GM23248 (cell line): ENCODE measurements around the gene AK6. TPM values are rescaled to one million over a fixed set of nuclear protein-coding genes. Genes with fewer than 3 reads are reported as not detected.
"Not testable (repeated sequence)": the region's sequence is repeated elsewhere in the genome, so short reads cannot be mapped to it uniquely, and the experiment has no call there.

Experiments used
- DNase-seq: peaks from one replicate; pipeline ENCODE4 v3.0.0-alpha.2; 2015
- H2AFZ ChIP-seq: fragments of 200-600 bp; sonication (generic); 2 replicates; pipeline ENCODE4 v1.6.1; 2016; ENCODE audit warnings: antibody characterized with exemption
- H3F3A ChIP-seq: fragments of 200-600 bp; sonication (generic); 2 replicates; pipeline ENCODE4 v1.6.1; 2016; ENCODE audit warnings: mild to moderate bottlenecking, antibody characterized with exemption, mixed run types; ENCODE audit not compliant: insufficient read depth
- H3K27ac ChIP-seq: fragments of 200-600 bp; sonication (generic); 2 replicates; pipeline ENCODE4 v1.5.1; 2016; ENCODE audit warnings: mild to moderate bottlenecking
- H3K27me3 ChIP-seq: fragments of 200-600 bp; sonication (generic); replicated peaks from 2 replicates; pipeline ENCODE4 v1.6.1; 2016; ENCODE audit warnings: mild to moderate bottlenecking; ENCODE audit not compliant: insufficient read depth
- H3K36me3 ChIP-seq: fragments of 200-600 bp; sonication (generic); 2 replicates; pipeline ENCODE4 v1.6.1; 2016; ENCODE audit warnings: low read depth, mild to moderate bottlenecking
- H3K4me1 ChIP-seq: fragments of 200-600 bp; sonication (generic); 2 replicates; pipeline ENCODE4 v1.6.1; 2016; ENCODE audit warnings: mild to moderate bottlenecking; ENCODE audit not compliant: insufficient read depth
- H3K4me2 ChIP-seq: fragments of 200-600 bp; sonication (generic); one replicate; pipeline ENCODE4 v1.6.1; 2016; ENCODE audit warnings: mild to moderate bottlenecking; ENCODE audit not compliant: unreplicated experiment
- H3K4me3 ChIP-seq: fragments of 200-600 bp; sonication (generic); 2 replicates; pipeline ENCODE4 v1.5.1; 2016; ENCODE audit warnings: mild to moderate bottlenecking
- H3K79me2 ChIP-seq: fragments of 200-600 bp; sonication (generic); 2 replicates; pipeline ENCODE4 v1.6.1; 2016; ENCODE audit warnings: mild to moderate bottlenecking; ENCODE audit not compliant: insufficient read depth
- H3K9ac ChIP-seq: fragments of 200-600 bp; sonication (generic); 2 replicates; pipeline ENCODE4 v1.6.1; 2016; ENCODE audit warnings: mild to moderate bottlenecking
- H3K9me2 ChIP-seq: fragments of 200-600 bp; sonication (generic); 2 replicates; pipeline ENCODE4 v1.6.1; 2016; ENCODE audit warnings: mixed run types, mild to moderate bottlenecking, moderate library complexity; ENCODE audit not compliant: insufficient read depth
- H3K9me3 ChIP-seq: fragments of 200-600 bp; sonication (generic); one replicate; pipeline ENCODE4 v1.6.1; 2017; ENCODE audit warnings: low read depth
- H4K20me1 ChIP-seq: fragments of 200-600 bp; sonication (generic); 2 replicates; pipeline ENCODE4 v1.6.0; 2016; ENCODE audit not compliant: insufficient read depth
- EZH2 ChIP-seq: fragments of 200-600 bp; sonication (generic); IDR thresholded peaks from 2 replicates; pipeline ENCODE4 v1.6.1; 2018; ENCODE audit warnings: antibody characterized with exemption, mild to moderate bottlenecking; ENCODE audit not compliant: insufficient read depth, poor library complexity, severe bottlenecking
- EZH2phosphoT487 ChIP-seq: fragments of 200-600 bp; sonication (generic); IDR thresholded peaks from 2 replicates; pipeline ENCODE4 v1.6.1; 2018; ENCODE audit warnings: antibody characterized with exemption, moderate library complexity, mild to moderate bottlenecking, low read depth; ENCODE audit not compliant: insufficient read depth
- whole genome bisulfite sequencing, 2 experiments: methylation state at CpG; one replicate each; pipeline ENCODE4 v1.1.6; 2015 to 2017; ENCODE audit warnings: low lambda C conversion rate in 2 of 2, low coverage in 1 of 2; ENCODE audit errors: missing lambda C conversion rate in 2 of 2; 5-methylcytosine and 5-hydroxymethylcytosine counted together
- in situ Hi-C: fragments of 300-500 bp; cut with MboI; formaldehyde crosslinking; loops from 2 replicates; pipeline ENCODE4 v1.15.0; 2020
- polyA plus RNA-seq: library from polyadenylated mRNA; unstranded; fragments of >200 nt; fragmentation: Nextera tagmentation; extraction: Ambion mirVana; gene quantifications from 2 replicates; pipeline ENCODE4 v1.2.1, GENCODE V29; 2016
- total RNA-seq: library from RNA; depleted of rRNA; stranded (reverse); fragments of >200 nt; shearing (Covaris generic); gene quantifications from 2 replicates; pipeline ENCODE4 v1.2.3, GENCODE V29; 2014

Gene AK6
- total and polyA plus RNA-seq, 2 experiments from 2014 or later = 17.0 to 125 TPM

- H3K4me1 ChIP-seq = peaks cover 13% of the 10 kb centered on the region; the same call in 1 of the 2 replicates
- H3K27me3 ChIP-seq = no peaks in the 10 kb centered on the region
- H4K20me1 ChIP-seq = no peaks in the 10 kb centered on the region
- H3K9me3 ChIP-seq = no peaks in the 10 kb centered on the region
- no peak overlapping the region for H2AFZ ChIP-seq
- no peak overlapping the region for H3K4me2 ChIP-seq
- TF ChIP-seq EZH2 = no peak
- TF ChIP-seq EZH2phosphoT487 = no peak
- no peaks in the 10 kb centered on the region for H3K9me2 ChIP-seq
- no peak overlapping the region for H3K9ac ChIP-seq
- peaks cover 24% of the 10 kb centered on the region for H3K36me3 ChIP-seq
- peaks cover 32% of the 10 kb centered on the region for H3K79me2 ChIP-seq
- DNase-seq = no peak
- in situ Hi-C loops = no loop called here
- no peak overlapping the region for H3K4me3 ChIP-seq
- H3F3A ChIP-seq = no peaks in the 10 kb centered on the region
- H3K27ac ChIP-seq = no peak overlapping the region
- WGBS, 2 experiments = 95 to 97% methylated on average over 4 of the region's 4 CpGs
Measured at GRCh38 chr5:69374911-69375446, 5.7 kb upstream of the AK6 start.

- Histone ChIP-seq H4K20me1 (no peaks in the 10 kb centered on the region), H3K27ac (no peak overlapping the region), H3K27me3 (no peaks in the 10 kb centered on the region), H3K4me1 (peaks cover 21% of the 10 kb centered on the region), H3K79me2 (peaks cover 50% of the 10 kb centered on the region), H3K36me3 (peaks cover 21% of the 10 kb centered on the region; the same call in 1 of the 2 replicates), H3K9me3 (no peaks in the 10 kb centered on the region), H3K9ac (no peak overlapping the region), H3K4me3 (no peak overlapping the region), H3K9me2 (no peaks in the 10 kb centered on the region), H2AFZ (no peak overlapping the region), H3F3A (no peaks in the 10 kb centered on the region), H3K4me2 (peak overlapping the region; percentile 93)
- TF ChIP-seq EZH2 (no peak), EZH2phosphoT487 (no peak)
- in situ Hi-C loops = no loop called here
- 90 to 91% methylated on average over 5 of the region's 5 CpGs for WGBS, 2 experiments
- no peak for DNase-seq
Measured at GRCh38 chr5:69372394-69372793, 3.1 kb upstream of the AK6 start.

GRCh38 chr5:69370335-69370734 is 1.0 kb upstream of the AK6 start:
- Histone ChIP-seq H3K9ac (peak overlapping the region; percentile 96), H3K4me3 (peak overlapping the region; percentile 98), H3K36me3 (peaks cover 17% of the 10 kb centered on the region), H2AFZ (peak overlapping the region; percentile 94), H3K4me2 (peak overlapping the region; percentile 93), H3K4me1 (peaks cover 21% of the 10 kb centered on the region), H3K79me2 (peaks cover 71% of the 10 kb centered on the region), H3K27ac (peak overlapping the region; percentile 95; the same call in 1 of the 2 replicates)
- WGBS, 2 experiments = 6 to 8% methylated on average over 16 of the region's 16 CpGs
- H3K27me3 ChIP-seq, H3K9me3 ChIP-seq, H3K9me2 ChIP-seq, in situ Hi-C loops, H4K20me1 ChIP-seq, H3F3A ChIP-seq: not testable (repeated sequence)
- peak; percentile 27 for DNase-seq

- Histone ChIP-seq H3K9me3 (no peaks in the 10 kb centered on the region), H3K4me1 (peaks cover 21% of the 10 kb centered on the region), H3K27ac (peak overlapping the region; percentile 95), H3K4me2 (peak overlapping the region; percentile 93), H3F3A (peaks cover 6% of the 10 kb centered on the region), H3K79me2 (peaks cover 87% of the 10 kb centered on the region), H2AFZ (peak overlapping the region; percentile 94), H4K20me1 (no peaks in the 10 kb centered on the region; the same call in 1 of the 2 replicates), H3K9me2 (no peaks in the 10 kb centered on the region), H3K36me3 (peaks cover 7% of the 10 kb centered on the region; the same call in 1 of the 2 replicates), H3K4me3 (peak overlapping the region; percentile 98), H3K9ac (peak overlapping the region; percentile 96), H3K27me3 (no peaks in the 10 kb centered on the region)
- DNase-seq = peak; percentile 60
- WGBS, 2 experiments = 3 to 4% methylated on average over 30 to 34 of the region's 39 CpGs
- in situ Hi-C loops = no loop called here
- no peak for TF ChIP-seq EZH2phosphoT487
- no peak for TF ChIP-seq EZH2
Measured at GRCh38 chr5:69368458-69369339, 621 bp downstream of the AK6 start.
